OCI-LY7 (cell line): ENCODE results near the gene TEX2.

Experiments
- EZH2phosphoT487 ChIP-seq: fragments of 200-600 bp; sonication (generic); IDR thresholded peaks from 2 replicates; pipeline ENCODE4 v1.6.1; 2018; ENCODE audit warnings: low read depth, borderline replicate concordance, mild to moderate bottlenecking, mixed run types, antibody characterized with exemption, low read length, moderate library complexity, mixed read lengths
- TF ChIP-seq, protein P1 (sequence below): fragments of 200-600 bp; sonication (generic); conservative IDR thresholded peaks from 2 replicates; pipeline ENCODE4 v1.5.1; 2014; ENCODE audit warnings: mild to moderate bottlenecking, antibody characterized with exemption, low read length, moderate library complexity, mixed read lengths

- TF ChIP-seq, protein P1, sequence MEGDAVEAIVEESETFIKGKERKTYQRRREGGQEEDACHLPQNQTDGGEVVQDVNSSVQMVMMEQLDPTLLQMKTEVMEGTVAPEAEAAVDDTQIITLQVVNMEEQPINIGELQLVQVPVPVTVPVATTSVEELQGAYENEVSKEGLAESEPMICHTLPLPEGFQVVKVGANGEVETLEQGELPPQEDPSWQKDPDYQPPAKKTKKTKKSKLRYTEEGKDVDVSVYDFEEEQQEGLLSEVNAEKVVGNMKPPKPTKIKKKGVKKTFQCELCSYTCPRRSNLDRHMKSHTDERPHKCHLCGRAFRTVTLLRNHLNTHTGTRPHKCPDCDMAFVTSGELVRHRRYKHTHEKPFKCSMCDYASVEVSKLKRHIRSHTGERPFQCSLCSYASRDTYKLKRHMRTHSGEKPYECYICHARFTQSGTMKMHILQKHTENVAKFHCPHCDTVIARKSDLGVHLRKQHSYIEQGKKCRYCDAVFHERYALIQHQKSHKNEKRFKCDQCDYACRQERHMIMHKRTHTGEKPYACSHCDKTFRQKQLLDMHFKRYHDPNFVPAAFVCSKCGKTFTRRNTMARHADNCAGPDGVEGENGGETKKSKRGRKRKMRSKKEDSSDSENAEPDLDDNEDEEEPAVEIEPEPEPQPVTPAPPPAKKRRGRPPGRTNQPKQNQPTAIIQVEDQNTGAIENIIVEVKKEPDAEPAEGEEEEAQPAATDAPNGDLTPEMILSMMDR: no peak
- TF ChIP-seq EZH2phosphoT487: no peak
Measured at GRCh38 chr17:64240741-64241347, 22.2 kb downstream of the TEX2 start.
